Esophagus (tissue), 2 donors: Measurements from ENCODE around the gene FMNL2. TPM values are rescaled to one million over a fixed set of nuclear protein-coding genes. Genes with fewer than 3 reads are reported as not detected.

ENCODE experiments used
- H3K27ac ChIP-seq, 2 donors: one replicate each; pipeline ENCODE4 v1.5.1; 2013; ENCODE audit warnings: low read depth in 2 of 2, mild to moderate bottlenecking in 2 of 2, inconsistent platforms in 1 of 2, low read length in 1 of 2, moderate library complexity in 1 of 2
- H3K27me3 ChIP-seq, 2 donors: one replicate each; pipeline ENCODE4 v1.6.1; 2013; ENCODE audit warnings: low read length in 2 of 2, control low read depth in 1 of 2, mild to moderate bottlenecking in 1 of 2; ENCODE audit not compliant: insufficient read depth in 2 of 2, control insufficient read depth in 1 of 2
- H3K36me3 ChIP-seq, 2 donors: one replicate each; pipeline ENCODE4 v1.6.1; 2013; ENCODE audit warnings: low read length in 1 of 2; ENCODE audit not compliant: control insufficient read depth in 2 of 2, insufficient read depth in 2 of 2
- H3K4me1 ChIP-seq, 2 donors: one replicate each; pipeline ENCODE4 v1.6.1; 2013; ENCODE audit warnings: low read length in 1 of 2; ENCODE audit not compliant: control insufficient read depth in 2 of 2, insufficient read depth in 2 of 2
- H3K4me3 ChIP-seq, 2 donors: one replicate each; pipeline ENCODE4 v1.5.1; 2013; ENCODE audit warnings: low read length in 2 of 2, mild to moderate bottlenecking in 2 of 2, low read depth in 1 of 2, moderate library complexity in 1 of 2
- H3K9me3 ChIP-seq, 2 donors: one replicate each; pipeline ENCODE4 v1.6.1; 2013; ENCODE audit warnings: mild to moderate bottlenecking in 2 of 2, low read depth in 1 of 2, low read length in 1 of 2, moderate library complexity in 1 of 2; ENCODE audit not compliant: control insufficient read depth in 2 of 2, insufficient read depth in 1 of 2
- WGBS, 2 donors: extraction: QIAGEN DNeasy Blood & Tissue Kit; methylation state at CpG; one replicate each; pipeline ENCODE4 v1.1.7; 2013; 5-methylcytosine and 5-hydroxymethylcytosine counted together
- polyA plus RNA-seq, 2 donors: library from polyadenylated mRNA; stranded (reverse); fragments of 200-250 nt; gene quantifications; one replicate each; pipeline ENCODE4 v1.2.3, GENCODE V29; 2013
- donor health status: healthy with polysubstance abuse.
- donor health status: Bipolar disorder and iron deficiency.

FMNL2 gene
- polyA plus RNA-seq, 2 donors, result 4.2 to 5.3 TPM

DNA sequence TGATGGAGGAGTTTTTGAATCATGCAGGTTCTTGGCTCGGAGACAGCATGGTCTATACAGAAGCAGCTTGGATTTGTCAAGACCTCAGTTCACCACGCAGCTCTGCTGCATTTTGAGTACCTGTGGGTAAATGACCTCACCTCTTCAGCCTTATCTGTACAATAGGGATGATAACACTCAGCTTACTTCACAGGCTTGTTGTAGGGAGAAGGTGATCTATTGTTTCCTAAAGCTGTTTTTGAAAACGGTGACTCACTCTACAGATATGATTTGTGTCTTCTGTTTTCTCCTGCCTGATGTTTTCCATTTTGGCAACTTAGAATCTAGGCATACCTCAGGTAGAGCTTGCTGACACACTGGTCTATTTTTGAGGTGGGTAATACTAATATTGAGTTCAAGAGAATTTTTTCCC lies 80.3 kb downstream of the FMNL2 start:
- Histone ChIP-seq H3K27me3 (no peaks in the 10 kb centered on the region), H3K4me1 (peaks cover 0 to 3% of the 10 kb centered on the region in 2 donors), H3K36me3 (peaks cover 0 to 3% of the 10 kb centered on the region in 2 donors), H3K9me3 (no peaks in the 10 kb centered on the region), H3K27ac (no peak overlapping the region), H3K4me3 (no peak overlapping the region)
- 30 to 45% methylated on average over 3 of the region's 3 CpGs for WGBS, 2 donors

DNA sequence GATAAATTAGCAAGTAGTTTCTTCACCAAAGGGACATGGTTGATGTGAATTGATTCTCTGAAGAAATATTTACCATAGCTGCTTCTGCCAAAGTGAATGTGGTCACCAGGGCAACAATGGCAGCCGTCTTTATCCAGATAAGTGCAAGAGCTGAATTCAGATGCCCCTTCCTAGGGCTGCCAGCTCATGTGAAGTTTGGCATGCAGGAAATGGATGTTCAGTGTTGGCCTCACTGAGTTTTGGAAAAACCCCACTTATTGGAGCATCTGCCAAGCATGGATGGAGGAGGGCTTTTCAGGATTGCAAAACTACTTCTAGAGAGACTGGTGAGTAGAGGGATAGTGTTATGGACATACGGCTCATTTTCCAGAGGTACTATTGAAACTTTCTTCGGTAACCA lies 80.8 kb downstream of the FMNL2 start:
- Histone ChIP-seq H3K36me3 (peaks cover 0 to 3% of the 10 kb centered on the region in 2 donors), H3K4me1 (no peaks in the 10 kb centered on the region), H3K27ac (no peak overlapping the region), H3K27me3 (no peaks in the 10 kb centered on the region), H3K4me3 (no peak overlapping the region), H3K9me3 (no peaks in the 10 kb centered on the region)
- WGBS, 2 donors, result 71 to 82% methylated on average over 3 of the region's 3 CpGs

DNA sequence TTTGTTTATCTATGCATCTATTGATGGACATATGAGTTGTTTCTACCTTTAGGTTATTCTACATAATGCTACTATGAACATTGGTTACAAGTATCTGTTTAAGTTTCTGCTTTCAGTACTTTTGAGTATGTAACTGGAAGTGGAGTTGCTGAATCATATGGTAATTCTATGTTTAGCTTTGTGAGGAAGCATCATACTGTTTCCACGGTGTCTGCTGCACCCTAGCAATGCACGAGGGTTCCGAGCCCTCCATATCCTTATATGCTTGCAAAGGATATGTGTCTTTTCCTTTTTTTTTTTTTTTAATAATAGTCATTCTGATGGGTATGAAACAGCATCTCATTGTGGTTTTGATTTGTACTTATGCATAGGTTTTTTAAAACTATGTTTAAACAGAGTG lies 83.7 kb downstream of the FMNL2 start:
- H3K36me3 ChIP-seq, result no peaks in the 10 kb centered on the region
- H3K4me1 ChIP-seq, result no peaks in the 10 kb centered on the region
- WGBS, 2 donors, result 56 to 68% methylated on average over 3 of the region's 3 CpGs
- H3K27ac ChIP-seq, result no peak overlapping the region
- H3K9me3 ChIP-seq, result no peaks in the 10 kb centered on the region
- no peaks in the 10 kb centered on the region for H3K27me3 ChIP-seq
- H3K4me3 ChIP-seq, result no peak overlapping the region

DNA sequence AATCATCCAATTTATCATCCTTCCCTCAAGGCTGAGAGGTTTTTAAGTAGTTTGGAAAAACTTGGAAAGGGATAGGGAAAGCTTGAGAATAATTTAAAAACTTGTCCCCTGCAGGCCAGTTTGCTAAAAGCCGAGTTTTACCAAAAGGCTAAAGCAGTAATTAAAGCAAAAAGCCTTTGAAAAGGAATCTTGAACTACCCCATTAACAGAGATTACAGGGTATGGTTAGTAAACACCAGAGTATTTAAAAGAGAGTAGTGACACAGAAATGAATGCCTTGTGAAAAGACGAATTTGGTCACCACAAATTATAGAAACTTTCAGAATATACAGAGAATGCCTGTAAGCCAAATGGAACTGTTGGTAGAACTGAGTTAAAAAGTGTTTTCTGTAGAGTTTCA lies 85.0 kb downstream of the FMNL2 start:
- H3K9me3 ChIP-seq, result no peaks in the 10 kb centered on the region
- no peak overlapping the region for H3K27ac ChIP-seq
- no peak overlapping the region for H3K4me3 ChIP-seq
- no peaks in the 10 kb centered on the region for H3K4me1 ChIP-seq
- 61 to 75% methylated on average over 2 of the region's 2 CpGs for WGBS, 2 donors
- H3K36me3 ChIP-seq, result no peaks in the 10 kb centered on the region
- H3K27me3 ChIP-seq, result no peaks in the 10 kb centered on the region

DNA sequence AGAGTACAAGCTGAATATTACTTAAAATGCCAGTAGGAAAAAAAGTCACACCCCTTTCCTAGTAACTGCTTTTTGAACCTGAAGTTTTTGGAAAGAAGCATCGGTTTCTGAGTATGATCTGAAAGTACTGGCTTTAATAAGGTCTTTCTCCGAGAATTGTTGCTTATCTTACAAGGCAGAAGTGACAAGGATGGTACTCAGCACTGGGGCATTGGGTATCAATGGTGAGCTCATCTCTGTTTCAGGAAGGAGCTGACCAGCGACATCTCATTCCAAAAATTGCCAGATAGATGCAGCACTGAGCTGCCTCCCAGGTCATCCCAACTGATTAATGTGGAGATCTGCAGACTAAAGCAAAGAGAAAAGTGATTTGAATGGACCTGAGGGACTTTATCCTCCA lies 85.4 kb downstream of the FMNL2 start:
- Histone ChIP-seq H3K27ac (no peak overlapping the region), H3K27me3 (no peaks in the 10 kb centered on the region), H3K4me1 (no peaks in the 10 kb centered on the region), H3K36me3 (no peaks in the 10 kb centered on the region), H3K4me3 (no peak overlapping the region), H3K9me3 (no peaks in the 10 kb centered on the region)
- WGBS, 2 donors, result 72 to 83% methylated on average over 3 of the region's 3 CpGs

DNA sequence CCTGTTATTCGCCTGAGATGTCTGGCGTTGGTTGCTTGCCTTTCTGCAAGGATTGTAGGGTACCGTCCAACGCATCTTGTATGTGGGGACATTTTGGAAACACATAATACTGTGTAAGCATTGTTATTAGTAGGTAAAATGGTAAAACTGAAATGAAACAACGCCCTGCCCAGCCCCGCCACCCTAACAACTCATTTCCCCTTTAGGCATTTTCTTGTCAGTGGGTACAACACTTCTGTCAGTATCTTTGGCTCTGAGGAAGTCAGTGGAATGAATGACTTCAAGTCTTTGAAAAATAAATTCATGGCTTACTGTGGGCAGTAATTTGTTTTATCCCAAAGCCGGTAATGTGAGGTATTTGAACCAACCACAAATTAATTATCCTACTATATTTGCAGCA lies 86.0 kb downstream of the FMNL2 start:
- WGBS, 2 donors, result 85 to 92% methylated on average over 7 of the region's 7 CpGs
- Histone ChIP-seq H3K4me1 (no peaks in the 10 kb centered on the region), H3K27ac (peak overlapping the region in 1 of 2 donors; percentile 62), H3K9me3 (no peaks in the 10 kb centered on the region), H3K36me3 (no peaks in the 10 kb centered on the region), H3K27me3 (no peaks in the 10 kb centered on the region), H3K4me3 (no peak overlapping the region)

DNA sequence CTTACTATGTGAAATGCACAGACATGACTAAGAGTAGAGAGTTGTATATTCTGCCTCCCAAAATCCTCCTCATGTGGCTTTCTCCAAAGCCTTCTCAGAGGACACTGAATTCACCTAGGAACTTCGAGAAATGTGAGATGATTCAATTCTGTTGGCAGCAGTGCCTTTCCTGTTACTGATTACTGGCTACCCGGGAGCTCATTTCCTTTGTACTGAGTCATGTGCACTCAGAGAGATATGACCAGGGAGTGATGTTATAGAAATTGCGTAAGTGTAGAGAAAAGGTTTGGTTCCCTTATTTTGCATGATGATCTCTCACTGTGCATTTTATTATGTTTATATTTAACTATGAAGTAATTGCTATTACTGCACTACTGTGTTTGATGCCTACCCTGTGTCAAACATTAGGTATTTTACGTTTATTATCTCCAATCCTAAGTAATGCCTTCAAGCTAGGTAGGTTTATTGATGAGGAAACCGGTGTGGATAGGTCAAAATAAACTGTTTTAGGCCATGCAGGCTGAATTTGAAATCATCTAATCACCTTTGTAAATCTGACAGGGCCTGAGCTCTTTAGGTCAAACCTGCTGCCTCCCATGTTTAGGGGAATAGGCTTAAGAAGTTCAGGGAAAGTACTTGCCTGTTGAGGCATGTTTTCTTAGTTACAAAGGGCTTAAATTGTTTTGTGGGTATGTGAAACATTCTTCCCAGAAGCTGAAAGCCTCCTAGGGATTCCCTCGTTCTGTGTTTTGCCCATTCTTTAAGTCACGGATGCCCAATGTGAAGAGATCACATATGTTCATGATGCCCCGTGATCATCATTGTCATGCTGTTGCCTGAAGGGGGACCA lies 86.8 kb downstream of the FMNL2 start:
- Histone ChIP-seq H3K4me3 (no peak overlapping the region), H3K27ac (peak overlapping the region; percentile 62 to 65), H3K4me1 (no peaks in the 10 kb centered on the region), H3K27me3 (no peaks in the 10 kb centered on the region), H3K36me3 (no peaks in the 10 kb centered on the region), H3K9me3 (no peaks in the 10 kb centered on the region)
- 32 to 41% methylated on average over 8 of the region's 8 CpGs for WGBS, 2 donors

DNA sequence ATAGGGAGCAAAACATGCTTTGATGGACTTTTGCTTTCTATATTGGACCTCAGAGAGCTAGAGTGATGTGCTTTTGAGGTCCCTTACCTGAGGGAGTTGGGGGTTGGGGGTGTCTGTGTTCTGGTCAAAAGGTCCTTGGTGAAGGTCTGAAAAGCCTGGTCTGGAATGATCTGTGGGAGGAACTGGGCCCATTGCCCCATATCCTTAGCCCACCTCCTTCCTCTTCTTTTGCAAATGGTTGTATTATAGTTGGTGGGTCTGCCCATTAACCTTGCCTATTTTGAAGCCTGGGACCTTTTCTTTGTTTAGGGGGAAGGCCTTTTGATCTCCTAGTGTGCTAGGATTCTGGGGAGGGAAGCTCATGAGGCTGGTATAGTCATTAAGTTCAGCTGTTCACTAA lies 88.7 kb downstream of the FMNL2 start:
- H3K4me3 ChIP-seq, result no peak overlapping the region
- H3K27me3 ChIP-seq, result no peaks in the 10 kb centered on the region
- H3K36me3 ChIP-seq, result no peaks in the 10 kb centered on the region
- H3K27ac ChIP-seq, result no peak overlapping the region
- no peaks in the 10 kb centered on the region for H3K4me1 ChIP-seq
- no peaks in the 10 kb centered on the region for H3K9me3 ChIP-seq

DNA sequence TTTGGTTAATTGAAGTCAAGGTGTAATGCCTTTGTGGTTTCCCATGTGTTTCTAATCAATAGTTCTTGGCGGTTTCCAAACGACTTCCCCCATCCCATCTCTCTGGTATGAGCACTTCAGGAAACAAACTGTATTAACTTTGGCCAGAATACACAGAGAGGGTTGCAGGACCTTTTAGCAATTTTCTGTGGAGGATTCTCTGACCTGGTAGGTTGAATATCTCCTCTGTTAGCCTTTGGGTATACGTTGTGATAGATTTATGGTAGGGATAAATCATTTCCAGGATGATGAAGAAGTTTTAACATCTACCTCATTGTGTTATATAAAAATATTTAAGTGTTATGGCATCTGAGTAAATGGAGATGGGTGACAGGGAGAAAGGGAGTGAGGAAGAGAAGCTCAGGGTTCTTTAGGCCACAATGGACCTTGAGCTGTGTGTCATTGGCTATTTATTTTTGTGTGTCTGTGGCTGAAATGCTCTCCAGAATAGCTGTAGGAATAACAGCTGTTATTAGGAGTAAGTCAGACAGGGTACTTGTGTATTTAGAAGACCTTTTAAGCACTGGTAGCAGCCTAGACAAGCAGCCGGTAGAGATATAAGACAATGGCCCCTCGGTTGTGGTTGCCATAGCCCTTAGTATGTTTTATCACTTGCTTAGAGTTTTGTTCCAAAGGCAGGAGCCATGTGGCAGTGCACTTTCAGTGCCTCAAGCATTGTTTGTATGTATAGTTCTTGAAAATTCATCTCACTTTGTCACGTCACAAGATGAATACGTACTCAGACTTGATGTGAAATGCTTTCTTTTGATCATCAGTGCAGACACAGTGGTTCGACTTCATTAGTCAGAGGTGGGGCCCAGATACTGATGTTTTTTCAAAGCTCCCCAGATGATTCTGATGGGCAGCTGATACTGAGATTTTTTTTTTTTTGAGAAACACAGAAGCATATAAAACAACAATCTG lies 91.1 kb downstream of the FMNL2 start:
- WGBS, 2 donors, result 74 to 77% methylated on average over 8 of the region's 8 CpGs
- no peak overlapping the region for H3K4me3 ChIP-seq
- no peaks in the 10 kb centered on the region for H3K9me3 ChIP-seq
- no peaks in the 10 kb centered on the region for H3K27me3 ChIP-seq
- H3K27ac ChIP-seq, result no peak overlapping the region
- H3K36me3 ChIP-seq, result no peaks in the 10 kb centered on the region
- no peaks in the 10 kb centered on the region for H3K4me1 ChIP-seq
